ENCODE data around the gene KLK10. TPM values are rescaled to one million over a fixed set of nuclear protein-coding genes. Genes with fewer than 3 reads are reported as not detected.

KLK10 gene
- total and polyA plus RNA-seq, 10 of the 15 experiments (the other 5 are each of a cell fraction or from before 2014, with no cell fraction given) = not detected

DNA sequence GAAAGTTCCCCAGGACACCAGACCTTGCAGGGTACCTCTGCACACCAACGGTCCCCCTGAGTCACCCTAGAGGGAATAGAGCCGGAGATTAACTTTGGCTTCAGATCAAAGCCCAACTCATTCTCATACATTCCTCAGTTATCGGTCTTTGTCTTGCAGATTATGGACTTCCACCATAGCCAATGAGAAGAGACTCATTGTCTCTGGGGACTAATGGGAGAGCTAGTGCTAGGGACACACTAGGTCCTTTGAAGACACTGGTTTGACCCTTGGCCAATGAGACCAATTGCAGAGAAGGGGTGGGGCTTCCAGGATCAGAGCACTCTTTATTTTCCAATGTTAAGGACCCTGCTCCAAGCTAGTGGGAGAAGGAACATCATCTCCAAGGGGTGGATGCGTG is 41.9 kb downstream of the KLK10 start:
- in situ Hi-C loops (cut with MboI) = no loop called here
- FAIRE-seq = no peak
- SMC1A ChIA-PET (ENCODE audit: uncharacterized antibody, unreplicated experiment) = no interaction called here

More for the DNA sequence above, 41.9 kb downstream of the KLK10 start:
- no peak for DNase-seq (ENCODE audit: low read depth, low spot score)
- no peak overlapping the region for H3K9ac ChIP-seq (ENCODE audit: control insufficient read depth, insufficient read depth, low read length)
- no peak for TF ChIP-seq TCF3 (IDR thresholded peaks at IDR 0.05; ENCODE audit: borderline replicate concordance, insufficient read depth, low read depth, low read length)
- TF ChIP-seq, protein P1, sequence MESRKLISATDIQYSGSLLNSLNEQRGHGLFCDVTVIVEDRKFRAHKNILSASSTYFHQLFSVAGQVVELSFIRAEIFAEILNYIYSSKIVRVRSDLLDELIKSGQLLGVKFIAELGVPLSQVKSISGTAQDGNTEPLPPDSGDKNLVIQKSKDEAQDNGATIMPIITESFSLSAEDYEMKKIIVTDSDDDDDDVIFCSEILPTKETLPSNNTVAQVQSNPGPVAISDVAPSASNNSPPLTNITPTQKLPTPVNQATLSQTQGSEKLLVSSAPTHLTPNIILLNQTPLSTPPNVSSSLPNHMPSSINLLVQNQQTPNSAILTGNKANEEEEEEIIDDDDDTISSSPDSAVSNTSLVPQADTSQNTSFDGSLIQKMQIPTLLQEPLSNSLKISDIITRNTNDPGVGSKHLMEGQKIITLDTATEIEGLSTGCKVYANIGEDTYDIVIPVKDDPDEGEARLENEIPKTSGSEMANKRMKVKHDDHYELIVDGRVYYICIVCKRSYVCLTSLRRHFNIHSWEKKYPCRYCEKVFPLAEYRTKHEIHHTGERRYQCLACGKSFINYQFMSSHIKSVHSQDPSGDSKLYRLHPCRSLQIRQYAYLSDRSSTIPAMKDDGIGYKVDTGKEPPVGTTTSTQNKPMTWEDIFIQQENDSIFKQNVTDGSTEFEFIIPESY (IDR thresholded peaks at IDR 0.05) = no peak
- no peak for TF ChIP-seq CHD4 (IDR thresholded peaks at IDR 0.05)
- no peak for TF ChIP-seq GATAD2B (conservative IDR thresholded peaks at IDR 0.05; ENCODE audit: low read depth)
- TF ChIP-seq ETV6 (conservative IDR thresholded peaks at IDR 0.05 in 1 of 2, IDR thresholded peaks at IDR 0.05 in 1 of 2; ENCODE audit: borderline replicate concordance in 1 of 2, low read depth in 1 of 2) = no peak
- TF ChIP-seq JUNB (IDR thresholded peaks at IDR 0.05) = no peak
- no peak for TF ChIP-seq NR2F1 (conservative IDR thresholded peaks at IDR 0.05)
- TF ChIP-seq NFIC (IDR thresholded peaks at IDR 0.05; ENCODE audit: low read depth, low read length) = no peak
- TF ChIP-seq, protein P2, sequence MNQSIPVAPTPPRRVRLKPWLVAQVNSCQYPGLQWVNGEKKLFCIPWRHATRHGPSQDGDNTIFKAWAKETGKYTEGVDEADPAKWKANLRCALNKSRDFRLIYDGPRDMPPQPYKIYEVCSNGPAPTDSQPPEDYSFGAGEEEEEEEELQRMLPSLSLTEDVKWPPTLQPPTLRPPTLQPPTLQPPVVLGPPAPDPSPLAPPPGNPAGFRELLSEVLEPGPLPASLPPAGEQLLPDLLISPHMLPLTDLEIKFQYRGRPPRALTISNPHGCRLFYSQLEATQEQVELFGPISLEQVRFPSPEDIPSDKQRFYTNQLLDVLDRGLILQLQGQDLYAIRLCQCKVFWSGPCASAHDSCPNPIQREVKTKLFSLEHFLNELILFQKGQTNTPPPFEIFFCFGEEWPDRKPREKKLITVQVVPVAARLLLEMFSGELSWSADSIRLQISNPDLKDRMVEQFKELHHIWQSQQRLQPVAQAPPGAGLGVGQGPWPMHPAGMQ (IDR thresholded peaks at IDR 0.05; ENCODE audit: borderline replicate concordance) = no peak
- TF ChIP-seq SRF (IDR thresholded peaks at IDR 0.05; ENCODE audit: low read depth in 2 of 2, low read length in 2 of 2) = no peak
- TF ChIP-seq YY1 (IDR thresholded peaks at IDR 0.05; ENCODE audit: low read depth, low read length) = no peak
- TF ChIP-seq MTA2 (IDR thresholded peaks at IDR 0.05; ENCODE audit: low read depth) = no peak
- TF ChIP-seq TARDBP (IDR thresholded peaks at IDR 0.05; ENCODE audit: borderline replicate concordance) = no peak
- TF ChIP-seq, protein P3, sequence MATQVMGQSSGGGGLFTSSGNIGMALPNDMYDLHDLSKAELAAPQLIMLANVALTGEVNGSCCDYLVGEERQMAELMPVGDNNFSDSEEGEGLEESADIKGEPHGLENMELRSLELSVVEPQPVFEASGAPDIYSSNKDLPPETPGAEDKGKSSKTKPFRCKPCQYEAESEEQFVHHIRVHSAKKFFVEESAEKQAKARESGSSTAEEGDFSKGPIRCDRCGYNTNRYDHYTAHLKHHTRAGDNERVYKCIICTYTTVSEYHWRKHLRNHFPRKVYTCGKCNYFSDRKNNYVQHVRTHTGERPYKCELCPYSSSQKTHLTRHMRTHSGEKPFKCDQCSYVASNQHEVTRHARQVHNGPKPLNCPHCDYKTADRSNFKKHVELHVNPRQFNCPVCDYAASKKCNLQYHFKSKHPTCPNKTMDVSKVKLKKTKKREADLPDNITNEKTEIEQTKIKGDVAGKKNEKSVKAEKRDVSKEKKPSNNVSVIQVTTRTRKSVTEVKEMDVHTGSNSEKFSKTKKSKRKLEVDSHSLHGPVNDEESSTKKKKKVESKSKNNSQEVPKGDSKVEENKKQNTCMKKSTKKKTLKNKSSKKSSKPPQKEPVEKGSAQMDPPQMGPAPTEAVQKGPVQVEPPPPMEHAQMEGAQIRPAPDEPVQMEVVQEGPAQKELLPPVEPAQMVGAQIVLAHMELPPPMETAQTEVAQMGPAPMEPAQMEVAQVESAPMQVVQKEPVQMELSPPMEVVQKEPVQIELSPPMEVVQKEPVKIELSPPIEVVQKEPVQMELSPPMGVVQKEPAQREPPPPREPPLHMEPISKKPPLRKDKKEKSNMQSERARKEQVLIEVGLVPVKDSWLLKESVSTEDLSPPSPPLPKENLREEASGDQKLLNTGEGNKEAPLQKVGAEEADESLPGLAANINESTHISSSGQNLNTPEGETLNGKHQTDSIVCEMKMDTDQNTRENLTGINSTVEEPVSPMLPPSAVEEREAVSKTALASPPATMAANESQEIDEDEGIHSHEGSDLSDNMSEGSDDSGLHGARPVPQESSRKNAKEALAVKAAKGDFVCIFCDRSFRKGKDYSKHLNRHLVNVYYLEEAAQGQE (IDR thresholded peaks at IDR 0.05; ENCODE audit: low read depth, low read length) = no peak
- no peak for TF ChIP-seq RAD51 (IDR thresholded peaks at IDR 0.05)
- TF ChIP-seq RCOR1 (conservative IDR thresholded peaks at IDR 0.05; ENCODE audit: low read depth, low read length) = no peak
- no peak for TF ChIP-seq MAX (IDR thresholded peaks at IDR 0.05; ENCODE audit: low read depth, low read length)
- TF ChIP-seq TCF7 (IDR thresholded peaks at IDR 0.05; ENCODE audit: borderline replicate concordance) = no peak
- TF ChIP-seq RUNX3 (IDR thresholded peaks at IDR 0.05; ENCODE audit: low read length) = no peak
- BruUV-seq (replicated peaks) = no TSS peak
- H3K79me2 ChIP-seq (ENCODE audit: control insufficient read depth, insufficient read depth, low read length) = no peaks in the 10 kb centered on the region
- H3K4me2 ChIP-seq (ENCODE audit: control insufficient read depth, insufficient read depth) = no peak overlapping the region
- CTCF ChIA-PET = no interaction called here
- no peaks in the 10 kb centered on the region for H3K9me3 ChIP-seq (replicated peaks; ENCODE audit: control insufficient read depth, insufficient read depth, low read length)
- H3K27me3 ChIP-seq (replicated peaks in 1 of 2; ENCODE audit: control insufficient read depth in 2 of 2, insufficient read depth in 2 of 2, low read length in 1 of 2) = no peaks in the 10 kb centered on the region; a peak in 1 of 4 replicates
- POLR2A ChIA-PET = no interaction called here
- H3K27ac ChIP-seq (ENCODE audit: control insufficient read depth, insufficient read depth) = no peak overlapping the region
- no peak overlapping the region for H2AFZ ChIP-seq (ENCODE audit: control insufficient read depth, low read depth, low read length)
- 35% methylated on average over 4 of the region's 4 CpGs for WGBS (ENCODE audit: insufficient coverage, insufficient replicate concordance, low lambda C conversion rate, missing lambda C conversion rate)
- RAD21 ChIA-PET (ENCODE audit: unreplicated experiment) = no interaction called here
- no peak for ATAC-seq
- H3K4me1 ChIP-seq (ENCODE audit: control insufficient read depth, insufficient read depth, low read length) = no peaks in the 10 kb centered on the region
- intact Hi-C loops (cut with micrococcal nuclease; ENCODE audit: unreplicated experiment) = no loop called here
- no peaks in the 10 kb centered on the region for H4K20me1 ChIP-seq (ENCODE audit: control insufficient read depth, insufficient read depth)
- no peak overlapping the region for H3K4me3 ChIP-seq
- no peaks in the 10 kb centered on the region for H3K36me3 ChIP-seq (ENCODE audit: control insufficient read depth in 2 of 2, insufficient read depth in 2 of 2, low read length in 1 of 2)

Measured in GM12878 (cell line).